KG1 (cell line): ENCODE data around the gene MYRIP.

ENCODE experiments used
- DNase-seq: peaks from one replicate; lab custom pipeline; 2025; lab: John Stamatoyannopoulos, UW

Gene MYRIP

GRCh38 chr3:40189118-40189517 is 379.7 kb downstream of the MYRIP start:
- DNase-seq = no peak

- no peak for DNase-seq
Measured at GRCh38 chr3:40190056-40190455, 380.6 kb downstream of the MYRIP start.

GRCh38 chr3:40191251-40191650 is 381.8 kb downstream of the MYRIP start:
- no peak for DNase-seq

- DNase-seq = no peak
Measured at GRCh38 chr3:40191850-40192448, 382.5 kb downstream of the MYRIP start.

- DNase-seq = no peak
Measured at GRCh38 chr3:40192628-40193027, 383.2 kb downstream of the MYRIP start.

- no peak for DNase-seq
Measured at GRCh38 chr3:40196966-40197365, 387.6 kb downstream of the MYRIP start.

GRCh38 chr3:40200692-40201316 is 391.4 kb downstream of the MYRIP start:
- no peak for DNase-seq

- no peak for DNase-seq
Measured at GRCh38 chr3:40201770-40202169, 392.4 kb downstream of the MYRIP start.

GRCh38 chr3:40206522-40206921 is 397.1 kb downstream of the MYRIP start:
- DNase-seq = no peak

GRCh38 chr3:40207796-40208195 is 398.4 kb downstream of the MYRIP start:
- no peak for DNase-seq

- no peak for DNase-seq
Measured at GRCh38 chr3:40208251-40208650, 398.8 kb downstream of the MYRIP start.

GRCh38 chr3:40211579-40211978 is 402.2 kb downstream of the MYRIP start:
- no peak for DNase-seq

GRCh38 chr3:40213556-40213955 is 404.1 kb downstream of the MYRIP start:
- DNase-seq = no peak

- DNase-seq = no peak
Measured at GRCh38 chr3:40215015-40215414, 405.6 kb downstream of the MYRIP start.

- DNase-seq = no peak
Measured at GRCh38 chr3:40216471-40216870, 407.1 kb downstream of the MYRIP start.

GRCh38 chr3:40223856-40224255 is 414.4 kb downstream of the MYRIP start:
- no peak for DNase-seq

- no peak for DNase-seq
Measured at GRCh38 chr3:40224796-40225515, 415.5 kb downstream of the MYRIP start.

- DNase-seq = no peak
Measured at GRCh38 chr3:40226636-40227035, 417.2 kb downstream of the MYRIP start.

GRCh38 chr3:40228792-40229350 is 419.5 kb downstream of the MYRIP start:
- no peak for DNase-seq

- DNase-seq = no peak
Measured at GRCh38 chr3:40229386-40229785, 420.0 kb downstream of the MYRIP start.

GRCh38 chr3:40229963-40230362 is 420.6 kb downstream of the MYRIP start:
- DNase-seq = no peak

- no peak for DNase-seq
Measured at GRCh38 chr3:40230382-40230781, 421.0 kb downstream of the MYRIP start.

- no peak for DNase-seq
Measured at GRCh38 chr3:40232626-40233025, 423.2 kb downstream of the MYRIP start.
